IPS DF 6.9 (cell line): ENCODE measurements around the gene SANBR.

Experiments used
- DNase-seq: peaks from one replicate; pipeline ENCODE4 v3.0.0-alpha.2; 2013; ENCODE audit warnings: low read depth, low spot score
- H3K27ac ChIP-seq: one replicate; pipeline ENCODE4 v1.5.1; 2013; ENCODE audit warnings: low read length, control low read depth
- H3K27me3 ChIP-seq: 2 replicates; pipeline ENCODE4 v1.6.1; 2013; ENCODE audit warnings: mild to moderate bottlenecking, low read length; ENCODE audit not compliant: control insufficient read depth, insufficient read depth
- H3K36me3 ChIP-seq: 2 replicates; pipeline ENCODE4 v1.6.1; 2013; ENCODE audit warnings: low read length; ENCODE audit not compliant: control insufficient read depth, insufficient read depth
- H3K4me1 ChIP-seq: 2 replicates; pipeline ENCODE4 v1.6.1; 2013; ENCODE audit warnings: low read length; ENCODE audit not compliant: control insufficient read depth, insufficient read depth
- H3K4me3 ChIP-seq: 2 replicates; pipeline ENCODE4 v1.5.1; 2013; ENCODE audit warnings: mild to moderate bottlenecking, low read length
- H3K9me3 ChIP-seq: 2 replicates; pipeline ENCODE4 v1.6.1; 2013; ENCODE audit warnings: low read length, inconsistent platforms; ENCODE audit not compliant: control insufficient read depth, insufficient read depth
- WGBS: extraction: QIAGEN DNeasy Blood & Tissue Kit; methylation state at CpG from one replicate; pipeline ENCODE4 v1.1.7; 2013; ENCODE audit warnings: mixed read lengths, missing lambda C conversion rate; ENCODE audit not compliant: insufficient read length, insufficient coverage; 5-methylcytosine and 5-hydroxymethylcytosine counted together

The SANBR gene

GRCh38 chr2:61065714-61066709 is at the start of gene SANBR:
Gene SANBR (plus strand): TSS chr2:61065871. CDS start chr2:61070351, 4,480 bp downstream.
- WGBS, result no CpG with 5 or more reads among the region's 112 CpGs
- Histone ChIP-seq H3K27me3 (no peaks in the 10 kb centered on the region), H3K36me3 (no peaks in the 10 kb centered on the region), H3K27ac (no peak within 1 kb of the TSS), H3K4me3 (peak within 1 kb of the TSS; percentile 75), H3K4me1 (no peaks in the 10 kb centered on the region), H3K9me3 (no peaks in the 10 kb centered on the region)
- DNase-seq, result peak; percentile 71

GRCh38 chr2:61015976-61016375 is 49.7 kb upstream of the SANBR start:
- Histone ChIP-seq H3K27me3 (no peaks in the 10 kb centered on the region), H3K36me3 (no peaks in the 10 kb centered on the region), H3K4me3 (no peak overlapping the region; the same call in 1 of the 2 replicates), H3K4me1 (no peaks in the 10 kb centered on the region), H3K9me3 (no peaks in the 10 kb centered on the region), H3K27ac (no peak overlapping the region)
- no CpG with 5 or more reads among the region's 2 CpGs for WGBS
- DNase-seq, result no peak

- Histone ChIP-seq H3K9me3 (no peaks in the 10 kb centered on the region), H3K4me3 (peak overlapping the region; percentile 77), H3K4me1 (no peaks in the 10 kb centered on the region), H3K27ac (peak overlapping the region; percentile 28), H3K36me3 (no peaks in the 10 kb centered on the region), H3K27me3 (no peaks in the 10 kb centered on the region)
- no peak for DNase-seq
- WGBS, result no CpG with 5 or more reads among the region's 16 CpGs
Measured at GRCh38 chr2:61016392-61017002, 49.2 kb upstream of the SANBR start.

- Histone ChIP-seq H3K27ac (peak overlapping the region; percentile 28), H3K9me3 (no peaks in the 10 kb centered on the region), H3K27me3 (no peaks in the 10 kb centered on the region), H3K4me1 (no peaks in the 10 kb centered on the region), H3K4me3 (peak overlapping the region; percentile 77), H3K36me3 (no peaks in the 10 kb centered on the region)
- DNase-seq, result peak; percentile 54
- no CpG with 5 or more reads among the region's 27 CpGs for WGBS
Measured at GRCh38 chr2:61017003-61017555, 48.6 kb upstream of the SANBR start.

- peak; percentile 43 for DNase-seq
- Histone ChIP-seq H3K4me1 (no peaks in the 10 kb centered on the region), H3K36me3 (no peaks in the 10 kb centered on the region), H3K4me3 (peak within 1 kb of the TSS; percentile 77), H3K27me3 (no peaks in the 10 kb centered on the region), H3K9me3 (no peaks in the 10 kb centered on the region), H3K27ac (peak within 1 kb of the TSS; percentile 28)
- WGBS, result no CpG with 5 or more reads among the region's 39 CpGs
Measured at GRCh38 chr2:61017556-61018317, 47.9 kb upstream of the SANBR start, which contains the start of the genes PEX13 and PUS10. Gene PEX13 (plus strand): TSS chr2:61017720. CDS start chr2:61017760, 40 bp downstream. Gene PUS10 (minus strand): TSS chr2:61018255. CDS start chr2:61011890, 6,365 bp downstream.

GRCh38 chr2:61018318-61018755 is 47.3 kb upstream of the SANBR start:
- H3K27ac ChIP-seq, result no peak overlapping the region
- no peaks in the 10 kb centered on the region for H3K27me3 ChIP-seq
- no peaks in the 10 kb centered on the region for H3K9me3 ChIP-seq
- no peaks in the 10 kb centered on the region for H3K4me1 ChIP-seq
- no CpG with 5 or more reads among the region's 7 CpGs for WGBS
- DNase-seq, result no peak
- H3K4me3 ChIP-seq, result peak overlapping the region; percentile 77; the same call in 1 of the 2 replicates
- no peaks in the 10 kb centered on the region for H3K36me3 ChIP-seq

- no peak for DNase-seq
- no peak overlapping the region for H3K27ac ChIP-seq
- WGBS, result no CpG with 5 or more reads among the region's 6 CpGs
Measured at GRCh38 chr2:61018798-61019197, 46.9 kb upstream of the SANBR start.

GRCh38 chr2:61021228-61021660 is 44.4 kb upstream of the SANBR start:
- WGBS, result no CpG with 5 or more reads among the region's 6 CpGs
- Histone ChIP-seq H3K36me3 (no peaks in the 10 kb centered on the region), H3K27me3 (no peaks in the 10 kb centered on the region)

More at GRCh38 chr2:61018798-61019197, 46.9 kb upstream of the SANBR start:
- H3K27me3 ChIP-seq, result no peaks in the 10 kb centered on the region
- no peaks in the 10 kb centered on the region for H3K36me3 ChIP-seq
- H3K4me1 ChIP-seq, result no peaks in the 10 kb centered on the region
- H3K4me3 ChIP-seq, result no peak overlapping the region
- no peaks in the 10 kb centered on the region for H3K9me3 ChIP-seq

GRCh38 chr2:61023670-61024069 is 42.0 kb upstream of the SANBR start:
- Histone ChIP-seq H3K9me3 (no peaks in the 10 kb centered on the region), H3K27ac (no peak overlapping the region), H3K4me3 (no peak overlapping the region), H3K36me3 (no peaks in the 10 kb centered on the region), H3K4me1 (no peaks in the 10 kb centered on the region), H3K27me3 (no peaks in the 10 kb centered on the region)
- no peak for DNase-seq
- WGBS, result no CpG with 5 or more reads among the region's 4 CpGs

More at GRCh38 chr2:61021228-61021660, 44.4 kb upstream of the SANBR start:
- Histone ChIP-seq H3K4me1 (no peaks in the 10 kb centered on the region), H3K9me3 (no peaks in the 10 kb centered on the region), H3K27ac (no peak overlapping the region), H3K4me3 (no peak overlapping the region)
- DNase-seq, result no peak
